Nephron progenitor cell (in vitro differentiated cells): ENCODE measurements around the gene NECTIN2.

Source experiments
- DNase-seq: peaks from one replicate; pipeline ENCODE4 v3.0.0; 2021
- H3K27ac Mint-ChIP-seq: 2 replicates; pipeline ENCODE4 v1.8.0; 2021; ENCODE audit warnings: mild to moderate bottlenecking, moderate library complexity, mixed read lengths
- H3K27me3 Mint-ChIP-seq: 2 replicates; pipeline ENCODE4 v1.8.0; 2021; ENCODE audit warnings: mild to moderate bottlenecking, low read depth, mixed read lengths; ENCODE audit not compliant: poor library complexity
- H3K36me3 Mint-ChIP-seq: 2 replicates; pipeline ENCODE4 v1.8.0; 2021; ENCODE audit warnings: low read depth, mixed read lengths
- H3K4me1 Mint-ChIP-seq: 2 replicates; pipeline ENCODE4 v1.8.0; 2021; ENCODE audit warnings: mixed read lengths
- H3K4me3 Mint-ChIP-seq: 2 replicates; pipeline ENCODE4 v1.8.0; 2021; ENCODE audit warnings: mild to moderate bottlenecking, moderate library complexity, mixed read lengths
- H3K9me3 Mint-ChIP-seq: 2 replicates; pipeline ENCODE4 v1.8.0; 2021; ENCODE audit warnings: mild to moderate bottlenecking, moderate library complexity, mixed read lengths
- CTCF ChIP-seq: fragments of 200-600 bp; sonication (generic); IDR thresholded peaks from 2 replicates; pipeline ENCODE4 v1.5.0; 2021; ENCODE audit warnings: antibody characterized with exemption

NECTIN2 gene

GRCh38 chr19:44845612-44846454 lies at the start of gene NECTIN2:
TSS of gene NECTIN2 (plus strand) at chr19:44846297. CDS start at chr19:44846526, 229 bp downstream.
- peak; percentile 50 for TF ChIP-seq CTCF
- Mint-ChIP-seq H3K9me3 (no peaks in the 10 kb centered on the region), H3K36me3 (no peaks in the 10 kb centered on the region), H3K27ac (peak within 1 kb of the TSS; percentile 100), H3K27me3 (peaks cover 2% of the 10 kb centered on the region), H3K4me1 (peaks cover 35% of the 10 kb centered on the region), H3K4me3 (peak within 1 kb of the TSS; percentile 99)
- peak; percentile 100 for DNase-seq

- H3K27ac Mint-ChIP-seq = peak overlapping the region; percentile 72
- H3K27me3 Mint-ChIP-seq = peaks cover 11% of the 10 kb centered on the region
Measured at GRCh38 chr19:44796701-44797115, 49.4 kb upstream of the NECTIN2 start.

GRCh38 chr19:44799627-44800346 lies 46.3 kb upstream of the NECTIN2 start:
- TF ChIP-seq CTCF = no peak
- Mint-ChIP-seq H3K36me3 (no peaks in the 10 kb centered on the region), H3K4me1 (peaks cover 36% of the 10 kb centered on the region), H3K4me3 (no peak overlapping the region), H3K27me3 (peaks cover 22% of the 10 kb centered on the region), H3K27ac (peak overlapping the region; percentile 50), H3K9me3 (no peaks in the 10 kb centered on the region)
- no peak for DNase-seq

More at GRCh38 chr19:44796701-44797115, 49.4 kb upstream of the NECTIN2 start:
- no peak for DNase-seq
- peak overlapping the region; percentile 35 for H3K4me3 Mint-ChIP-seq
- H3K4me1 Mint-ChIP-seq = peaks cover 47% of the 10 kb centered on the region
- no peaks in the 10 kb centered on the region for H3K36me3 Mint-ChIP-seq
- no peaks in the 10 kb centered on the region for H3K9me3 Mint-ChIP-seq
- TF ChIP-seq CTCF = no peak

GRCh38 chr19:44800461-44800860 lies 45.6 kb upstream of the NECTIN2 start:
- Mint-ChIP-seq H3K27ac (no peak overlapping the region), H3K4me1 (peaks cover 35% of the 10 kb centered on the region), H3K36me3 (no peaks in the 10 kb centered on the region), H3K4me3 (no peak overlapping the region), H3K9me3 (no peaks in the 10 kb centered on the region), H3K27me3 (peaks cover 25% of the 10 kb centered on the region)
- TF ChIP-seq CTCF = peak; percentile 90
- DNase-seq = peak; percentile 97

- no peak for TF ChIP-seq CTCF
- DNase-seq = no peak
Measured at GRCh38 chr19:44803442-44804428, 42.4 kb upstream of the NECTIN2 start.

More at GRCh38 chr19:44803442-44804428, 42.4 kb upstream of the NECTIN2 start:
- Mint-ChIP-seq H3K4me1 (peaks cover 40% of the 10 kb centered on the region), H3K9me3 (no peaks in the 10 kb centered on the region), H3K27ac (no peak overlapping the region), H3K27me3 (peaks cover 31% of the 10 kb centered on the region), H3K4me3 (no peak overlapping the region), H3K36me3 (no peaks in the 10 kb centered on the region)
